GM12875 (cell line): Measurements from ENCODE around the gene HMGN1.
"Not testable (repeated sequence)": the region's sequence is repeated elsewhere in the genome, so short reads cannot be mapped to it uniquely, and the experiment has no call there.

Source experiments
- H3K4me3 ChIP-seq: one replicate; pipeline ENCODE4 v1.5.1; 2011; ENCODE audit warnings: low read depth, low read length, control low read depth
- CTCF ChIP-seq: IDR thresholded peaks from 2 replicates; pipeline ENCODE4 v1.5.1; 2011; ENCODE audit warnings: low read depth, mild to moderate bottlenecking, control low read depth, inconsistent platforms, low read length, moderate library complexity, borderline replicate concordance; ENCODE audit not compliant: insufficient read depth

Gene HMGN1

GRCh38 chr21:39379986-39380891 lies 31.4 kb upstream of the HMGN1 start:
- peak overlapping the region; percentile 81 for H3K4me3 ChIP-seq
- no peak for TF ChIP-seq CTCF

- no peak overlapping the region for H3K4me3 ChIP-seq
- no peak for TF ChIP-seq CTCF
Observed at GRCh38 chr21:39377444-39378050, 28.7 kb upstream of the HMGN1 start.

GRCh38 chr21:39375446-39375845 lies 26.6 kb upstream of the HMGN1 start:
- no peak for TF ChIP-seq CTCF
- no peak overlapping the region for H3K4me3 ChIP-seq

GRCh38 chr21:39374046-39374445 lies 25.2 kb upstream of the HMGN1 start:
- no peak for TF ChIP-seq CTCF
- H3K4me3 ChIP-seq = no peak overlapping the region

- no peak overlapping the region for H3K4me3 ChIP-seq
- peak; percentile 37; the same call in 1 of the 2 replicates for TF ChIP-seq CTCF
Observed at GRCh38 chr21:39373634-39374033, 24.7 kb upstream of the HMGN1 start.

GRCh38 chr21:39369896-39370288 lies 21.0 kb upstream of the HMGN1 start:
- H3K4me3 ChIP-seq = not testable (repeated sequence)

GRCh38 chr21:39367783-39368182 lies 18.9 kb upstream of the HMGN1 start:
- no peak for TF ChIP-seq CTCF
- H3K4me3 ChIP-seq = no peak overlapping the region
